Forelimb muscle (tissue), 1 donor: ENCODE data around the gene MRPL10. TPM values are rescaled to one million over a fixed set of nuclear protein-coding genes. Genes with fewer than 3 reads are reported as not detected.

ENCODE experiments used
- DNase-seq: peaks from one replicate; pipeline ENCODE4 v3.0.0-alpha.2; 2013; ENCODE audit warnings: low read depth
- polyA plus RNA-seq: library from polyadenylated mRNA; unstranded; fragments of 120-200 nt; gene quantifications from one replicate; pipeline ENCODE4 v1.2.1, GENCODE V29; 2013; ENCODE audit not compliant: insufficient read length

The MRPL10 gene
- 59.2 TPM for polyA plus RNA-seq

- DNase-seq: peak; percentile 83
Observed at GRCh38 chr17:47831003-47831933, at the start of gene MRPL10, which contains the start of gene LRRC46. MRPL10 (minus strand) TSS chr17:47831541; CDS start chr17:47831511, 30 bp downstream. LRRC46 (plus strand) TSS chr17:47831670; CDS start chr17:47831990, 320 bp downstream.

- DNase-seq: no peak
Observed at GRCh38 chr17:47879776-47880454, 48.6 kb upstream of the MRPL10 start.

GRCh38 chr17:47879028-47879585 lies 47.8 kb upstream of the MRPL10 start:
- no peak for DNase-seq

- no peak for DNase-seq
Observed at GRCh38 chr17:47878203-47879027, 47.1 kb upstream of the MRPL10 start.

GRCh38 chr17:47877368-47878034 lies 46.2 kb upstream of the MRPL10 start:
- DNase-seq: no peak

- no peak for DNase-seq
Observed at GRCh38 chr17:47875011-47875985, 44.0 kb upstream of the MRPL10 start.

- DNase-seq: no peak
Observed at GRCh38 chr17:47873200-47874090, 42.1 kb upstream of the MRPL10 start.

- no peak for DNase-seq
Observed at GRCh38 chr17:47872651-47873161, 41.4 kb upstream of the MRPL10 start.

- DNase-seq: no peak
Observed at GRCh38 chr17:47872019-47872650, 40.8 kb upstream of the MRPL10 start.

GRCh38 chr17:47871048-47871447 lies 39.7 kb upstream of the MRPL10 start:
- DNase-seq: no peak

GRCh38 chr17:47870056-47870455 lies 38.7 kb upstream of the MRPL10 start:
- DNase-seq: no peak

GRCh38 chr17:47869114-47869513 lies 37.8 kb upstream of the MRPL10 start:
- no peak for DNase-seq

GRCh38 chr17:47867813-47868533 lies 36.6 kb upstream of the MRPL10 start:
- DNase-seq: no peak

GRCh38 chr17:47866941-47867340 lies 35.6 kb upstream of the MRPL10 start:
- no peak for DNase-seq

- DNase-seq: no peak
Observed at GRCh38 chr17:47864791-47865216, 33.5 kb upstream of the MRPL10 start.

GRCh38 chr17:47862621-47863440 lies 31.5 kb upstream of the MRPL10 start:
- DNase-seq: no peak
